Chondrocyte (in vitro differentiated cells): ENCODE results near the gene KLHL17. TPM values are rescaled to one million over a fixed set of nuclear protein-coding genes. Genes with fewer than 3 reads are reported as not detected.

Experiments
- DNase-seq: peaks from one replicate; pipeline ENCODE4 v3.0.0; 2021; ENCODE audit warnings: mixed read lengths, low spot score
- H3K27ac Mint-ChIP-seq: one replicate; pipeline ENCODE4 v1.8.0; 2021; ENCODE audit warnings: mild to moderate bottlenecking, moderate library complexity, mixed read lengths; ENCODE audit not compliant: unreplicated experiment
- H3K27me3 Mint-ChIP-seq: 2 replicates; pipeline ENCODE4 v1.8.0; 2021; ENCODE audit warnings: low read depth, mixed read lengths
- H3K36me3 Mint-ChIP-seq: 2 replicates; pipeline ENCODE4 v1.8.0; 2021; ENCODE audit warnings: low read depth, mixed read lengths
- H3K4me1 Mint-ChIP-seq: 2 replicates; pipeline ENCODE4 v1.8.0; 2021; ENCODE audit warnings: low read depth, mild to moderate bottlenecking, mixed read lengths
- H3K4me3 Mint-ChIP-seq: one replicate; pipeline ENCODE4 v1.8.0; 2021; ENCODE audit warnings: mild to moderate bottlenecking, moderate library complexity, mixed read lengths; ENCODE audit not compliant: unreplicated experiment
- H3K9me3 Mint-ChIP-seq: 2 replicates; pipeline ENCODE4 v1.8.0; 2021; ENCODE audit warnings: low read depth, mixed read lengths
- total RNA-seq: library from RNA; stranded (reverse); gene quantifications from 3 replicates; pipeline ENCODE4 v1.2.1, GENCODE V29; 2021
- TF ChIP-seq, protein P1 (sequence below): fragments of 200-600 bp; sonication (generic); IDR thresholded peaks from 2 replicates; pipeline ENCODE4 v1.5.0; 2021; ENCODE audit warnings: antibody characterized with exemption, mild to moderate bottlenecking, moderate library complexity

The KLHL17 gene
- total RNA-seq, 1 donor from 2014 or later = 19.1 TPM

DNA sequence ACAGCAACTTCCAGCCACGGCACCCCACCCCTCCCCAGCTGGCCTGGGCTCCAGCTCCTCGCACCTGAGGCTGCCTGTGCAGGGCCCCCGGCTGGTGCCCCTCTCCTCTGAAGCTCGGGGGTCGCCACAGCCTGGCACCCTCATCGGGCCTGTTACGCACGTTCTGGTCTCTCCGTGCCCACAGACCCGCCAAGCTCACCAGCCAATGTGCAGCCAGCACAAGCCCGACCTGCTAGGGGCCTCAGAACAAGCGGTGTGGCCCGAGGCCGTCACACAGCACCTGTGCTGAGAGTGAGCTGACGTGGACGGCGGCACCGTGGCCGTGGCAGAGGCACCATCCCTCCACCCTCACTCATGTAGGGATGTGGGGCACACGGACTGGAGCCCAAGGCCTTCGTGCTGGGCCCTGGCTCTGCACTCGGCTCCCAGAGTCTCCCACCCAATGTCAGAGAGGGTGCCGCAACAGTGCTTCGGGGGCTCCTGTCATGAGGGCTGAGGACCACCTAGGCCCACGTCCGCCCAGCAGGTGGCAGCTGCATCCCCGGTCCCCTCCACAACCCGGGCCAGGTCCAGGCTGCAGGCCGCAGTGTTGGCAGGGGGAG, 41.0 kb upstream of the KLHL17 start:
- Mint-ChIP-seq H3K4me3 (no peak overlapping the region), H3K4me1 (peaks cover 18% of the 10 kb centered on the region), H3K27me3 (peaks cover 29% of the 10 kb centered on the region), H3K9me3 (no peaks in the 10 kb centered on the region), H3K36me3 (no peaks in the 10 kb centered on the region), H3K27ac (no peak overlapping the region)
- TF ChIP-seq, protein P1, sequence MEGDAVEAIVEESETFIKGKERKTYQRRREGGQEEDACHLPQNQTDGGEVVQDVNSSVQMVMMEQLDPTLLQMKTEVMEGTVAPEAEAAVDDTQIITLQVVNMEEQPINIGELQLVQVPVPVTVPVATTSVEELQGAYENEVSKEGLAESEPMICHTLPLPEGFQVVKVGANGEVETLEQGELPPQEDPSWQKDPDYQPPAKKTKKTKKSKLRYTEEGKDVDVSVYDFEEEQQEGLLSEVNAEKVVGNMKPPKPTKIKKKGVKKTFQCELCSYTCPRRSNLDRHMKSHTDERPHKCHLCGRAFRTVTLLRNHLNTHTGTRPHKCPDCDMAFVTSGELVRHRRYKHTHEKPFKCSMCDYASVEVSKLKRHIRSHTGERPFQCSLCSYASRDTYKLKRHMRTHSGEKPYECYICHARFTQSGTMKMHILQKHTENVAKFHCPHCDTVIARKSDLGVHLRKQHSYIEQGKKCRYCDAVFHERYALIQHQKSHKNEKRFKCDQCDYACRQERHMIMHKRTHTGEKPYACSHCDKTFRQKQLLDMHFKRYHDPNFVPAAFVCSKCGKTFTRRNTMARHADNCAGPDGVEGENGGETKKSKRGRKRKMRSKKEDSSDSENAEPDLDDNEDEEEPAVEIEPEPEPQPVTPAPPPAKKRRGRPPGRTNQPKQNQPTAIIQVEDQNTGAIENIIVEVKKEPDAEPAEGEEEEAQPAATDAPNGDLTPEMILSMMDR = peak; percentile 10
- peak; percentile 82 for DNase-seq

DNA sequence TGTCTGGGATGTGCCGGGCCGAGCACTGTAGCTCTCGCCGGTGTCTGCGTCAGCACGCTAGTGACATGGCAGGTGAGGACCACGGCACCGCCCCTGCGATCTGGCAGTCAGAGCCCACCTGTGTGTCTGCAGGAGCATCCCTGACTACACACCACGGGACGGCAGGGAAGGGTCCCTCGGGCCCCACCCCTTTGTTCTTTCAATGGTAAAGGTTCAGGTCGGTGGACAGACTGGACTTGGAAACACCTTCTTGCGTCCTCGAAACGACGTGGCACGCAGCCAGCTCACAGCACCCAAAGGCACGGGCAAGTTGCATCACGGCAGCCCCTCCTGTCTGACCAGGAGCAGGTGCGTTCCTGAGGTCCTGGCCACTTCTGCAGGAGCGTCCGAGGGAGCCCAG, 40.4 kb upstream of the KLHL17 start:
- no peak overlapping the region for H3K27ac Mint-ChIP-seq
- TF ChIP-seq, protein P1 = no peak
- peak; percentile 89 for DNase-seq
- H3K9me3 Mint-ChIP-seq = no peaks in the 10 kb centered on the region
- no peak overlapping the region for H3K4me3 Mint-ChIP-seq
- no peaks in the 10 kb centered on the region for H3K36me3 Mint-ChIP-seq
- H3K4me1 Mint-ChIP-seq = peaks cover 18% of the 10 kb centered on the region
- H3K27me3 Mint-ChIP-seq = peaks cover 25% of the 10 kb centered on the region

DNA sequence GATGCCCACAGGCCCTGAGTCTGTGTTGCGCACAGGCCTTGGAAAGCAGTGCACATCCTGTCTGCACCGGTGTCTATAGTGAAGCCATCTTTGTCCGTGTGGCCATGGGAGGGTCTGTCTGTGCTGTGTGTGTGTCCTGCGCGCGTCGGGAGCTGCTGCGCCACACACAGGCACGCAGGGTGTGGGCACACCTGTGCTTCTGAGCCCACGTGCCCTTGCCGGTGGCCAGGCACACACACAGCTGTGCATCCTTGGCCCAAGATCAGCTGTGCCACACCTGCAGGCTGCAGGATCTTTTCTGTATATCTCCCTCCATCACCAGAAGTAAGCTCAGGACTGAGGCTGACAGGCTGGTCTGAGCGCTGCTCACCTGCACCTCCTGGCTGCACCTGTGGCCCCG, 39.9 kb upstream of the KLHL17 start:
- DNase-seq = no peak
- H3K4me1 Mint-ChIP-seq = peaks cover 18% of the 10 kb centered on the region
- no peak overlapping the region for H3K27ac Mint-ChIP-seq
- H3K27me3 Mint-ChIP-seq = peaks cover 20% of the 10 kb centered on the region
- H3K36me3 Mint-ChIP-seq = no peaks in the 10 kb centered on the region
- TF ChIP-seq, protein P1 = no peak
- H3K4me3 Mint-ChIP-seq = no peak overlapping the region
- no peaks in the 10 kb centered on the region for H3K9me3 Mint-ChIP-seq

DNA sequence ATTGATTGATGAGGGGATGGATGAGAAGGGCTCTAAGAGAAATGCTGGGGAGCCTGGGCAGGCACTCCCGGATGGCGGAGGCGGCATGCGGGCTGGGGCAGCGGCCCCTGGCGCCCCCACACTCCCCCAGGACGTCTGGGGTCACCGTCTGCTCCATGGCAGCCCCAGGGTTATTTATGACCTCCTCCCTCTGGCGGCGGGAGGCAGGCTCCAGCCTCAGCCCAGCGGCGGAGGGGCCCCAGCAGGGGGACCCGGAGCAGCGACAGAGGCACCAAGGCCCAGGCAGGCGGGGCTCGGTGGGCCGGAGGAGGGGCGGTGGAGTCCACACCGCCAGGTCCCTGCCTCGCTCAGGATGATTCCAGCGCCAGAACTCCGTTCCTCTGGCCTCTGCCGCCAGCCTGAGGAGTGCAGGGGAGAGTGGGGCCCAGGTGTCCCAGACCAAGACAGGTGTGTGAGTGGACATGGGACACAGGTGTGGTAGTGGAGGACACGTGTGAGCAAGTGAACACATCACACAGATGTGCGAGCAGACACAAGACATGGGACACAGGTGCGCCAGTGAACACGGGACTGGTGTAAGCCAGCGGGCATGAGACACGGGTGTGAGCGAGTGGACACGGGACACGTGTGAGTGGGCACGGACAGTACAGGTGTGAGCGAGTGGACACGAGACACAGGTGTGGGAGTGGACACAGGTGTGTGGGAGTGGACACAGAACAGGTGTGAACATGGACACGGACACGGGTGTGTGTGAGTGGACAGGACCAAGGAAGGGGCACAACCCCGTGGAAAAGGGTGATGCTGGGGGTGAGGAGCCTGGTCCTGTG, 39.2 kb upstream of the KLHL17 start:
- Mint-ChIP-seq H3K36me3 (no peaks in the 10 kb centered on the region), H3K9me3 (no peaks in the 10 kb centered on the region), H3K4me3 (no peak overlapping the region), H3K27ac (no peak overlapping the region), H3K27me3 (peaks cover 14% of the 10 kb centered on the region), H3K4me1 (peaks cover 19% of the 10 kb centered on the region)
- TF ChIP-seq, protein P1 = peak; percentile 77
- no peak for DNase-seq

DNA sequence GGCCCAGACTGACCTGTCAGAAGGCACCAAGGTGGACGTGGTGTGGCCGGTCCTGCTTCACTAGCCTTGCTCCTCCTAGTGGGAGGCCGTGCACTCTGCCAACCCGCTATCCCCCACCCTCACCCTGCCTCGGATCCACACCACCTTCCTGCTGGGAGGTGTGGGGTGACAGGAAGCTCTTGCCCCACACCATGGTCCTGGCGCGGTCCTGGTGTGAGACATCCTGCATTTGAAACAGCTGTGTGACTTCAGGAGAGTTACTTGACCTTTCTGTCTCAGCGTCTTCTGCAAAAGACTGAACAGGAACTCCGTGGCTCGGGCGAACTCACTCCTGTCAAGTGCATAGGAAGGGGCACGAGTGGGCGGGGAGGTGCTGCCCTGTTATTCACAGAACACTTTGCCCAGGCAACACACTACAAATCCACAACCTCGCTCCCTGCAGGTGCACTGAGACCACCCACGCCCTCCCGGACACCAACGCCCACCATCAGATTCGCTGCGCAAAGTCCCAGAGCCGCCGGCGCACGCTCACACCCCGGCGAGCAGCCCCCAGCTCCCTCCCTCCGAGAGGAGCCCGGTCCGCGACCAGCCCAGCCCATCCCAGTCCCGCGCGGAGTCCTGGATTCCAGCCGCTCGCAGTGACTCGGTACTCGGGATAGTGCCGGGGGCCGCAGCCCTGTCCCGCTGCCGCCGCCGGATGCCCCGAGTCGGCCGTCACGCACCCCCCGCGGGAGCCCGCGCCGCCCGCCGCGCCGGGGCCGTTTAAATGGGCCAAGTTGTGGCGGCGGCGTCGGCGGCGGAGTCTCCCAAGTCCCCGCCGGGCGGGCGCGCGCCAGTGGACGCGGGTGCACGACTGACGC, 37.0 kb upstream of the KLHL17 start, which contains the start of gene SAMD11:
Gene SAMD11 (plus strand): TSS at position 793 of the 860 bp plus-strand sequence. CDS start 509 bp downstream, outside the sequence.
- Mint-ChIP-seq H3K27me3 (peaks cover 5% of the 10 kb centered on the region), H3K36me3 (no peaks in the 10 kb centered on the region), H3K4me3 (peak within 1 kb of the TSS; percentile 66), H3K4me1 (peaks cover 22% of the 10 kb centered on the region), H3K9me3 (no peaks in the 10 kb centered on the region), H3K27ac (no peak within 1 kb of the TSS)
- TF ChIP-seq, protein P1 = no peak
- no peak for DNase-seq
